Heart left ventricle (tissue), 16 donors: ENCODE results near the gene FAAH. TPM values are rescaled to one million over a fixed set of nuclear protein-coding genes. Genes with fewer than 3 reads are reported as not detected.

Source experiments
- ATAC-seq, 4 donors: fragments of 200-7000 bp; cut with Tn5 transposase; one replicate each; pipeline ENCODE4 v1.9.1; 2020 to 2022; ENCODE audit warnings: moderate library complexity in 4 of 4, mild to moderate bottlenecking in 3 of 4, moderate number of reproducible peaks in 1 of 4
- DNase-seq, 5 donors: peaks; one replicate each; pipeline ENCODE4 v3.0.0-alpha.2; 2020
- H3K27ac ChIP-seq, 12 donors: fragments of 200-600 bp; sonication (generic) in 4 of 12; one replicate each; pipeline versions ENCODE4 v1.5.0 to v1.8.0; 2016 to 2022; ENCODE audit warnings: mild to moderate bottlenecking in 2 of 12
- H3K27me3 ChIP-seq, 9 donors: fragments of 200-600 bp; sonication (generic) in 2 of 9; one replicate each; pipeline versions ENCODE4 v1.5.1 to v1.8.0; 2016 to 2022; ENCODE audit warnings: mild to moderate bottlenecking in 3 of 9
- H3K36me3 ChIP-seq, 9 donors: fragments of 200-600 bp; sonication (generic) in 2 of 9; one replicate each; pipeline versions ENCODE4 v1.5.0 to v1.8.0; 2018 to 2022; ENCODE audit warnings: mild to moderate bottlenecking in 2 of 9
- H3K4me1 ChIP-seq, 12 donors: fragments of 200-600 bp; sonication (generic) in 4 of 12; one replicate each; pipeline versions ENCODE4 v1.5.0 to v1.8.0; 2016 to 2022; ENCODE audit warnings: mild to moderate bottlenecking in 3 of 12
- H3K4me3 ChIP-seq, 12 donors: fragments of 200-600 bp; sonication (generic) in 4 of 12; one replicate each; pipeline versions ENCODE4 v1.5.0 to v1.8.0; 2017 to 2022; ENCODE audit warnings: mild to moderate bottlenecking in 9 of 12, moderate library complexity in 4 of 12
- H3K9me3 ChIP-seq, 12 donors: fragments of 200-600 bp; sonication (generic) in 4 of 12; one replicate each; pipeline versions ENCODE4 v1.5.0 to v1.8.0; 2016 to 2022; ENCODE audit warnings: mild to moderate bottlenecking in 1 of 12
- POLR2A ChIP-seq, 2 donors: fragments of 450-650 bp; IDR thresholded peaks; one replicate each; pipeline ENCODE4 v1.6.1; 2017; ENCODE audit warnings: antibody characterized with exemption in 2 of 2, mild to moderate bottlenecking in 2 of 2, moderate library complexity in 2 of 2
- WGBS, 4 donors: extraction: QIAGEN DNeasy Blood & Tissue Kit in 2 of 4; methylation state at CpG; one replicate each; pipeline versions ENCODE4 v1.1.5 to v1.1.7; 2013 to 2018; 5-methylcytosine and 5-hydroxymethylcytosine counted together
- intact Hi-C, 10 donors: fragments of 100-400 bp; cut with DNase I; formaldehyde crosslinking; loops; one replicate each; pipeline versions ENCODE4 v1.11.1 to v1.14.2; 2022
- polyA plus RNA-seq, 2 donors: library from polyadenylated mRNA; stranded (reverse); fragments of 200-250 nt; gene quantifications; one replicate each; pipeline ENCODE4 v1.2.3, GENCODE V29; 2013
- total RNA-seq, 9 donors: library from RNA; depleted of rRNA in 2 of 9; stranded (reverse); fragments of >200 nt in 2 of 9; fragmentation: NEBNext Ultra II Directional in 3 of 9; extraction: Animal tissue kit (Norgen Biotek cat#: 25700) in 3 of 9; gene quantifications; one replicate each; pipeline versions ENCODE4 v1.1.0 to v1.2.4, GENCODE V29; 2016 to 2023
- TF ChIP-seq, protein P1 (sequence below), 12 donors: fragments of 200-600 bp; sonication (generic) in 4 of 12; IDR thresholded peaks; one replicate each; pipeline versions ENCODE4 v1.5.0 to v1.8.0; 2018 to 2022; ENCODE audit warnings: antibody characterized with exemption in 12 of 12, mild to moderate bottlenecking in 5 of 12
- donor health status: ischemic (EF 13 %, LVEDD 7.1; RV severe dilation, severe dysfunction).
- donor health status: healthy with polysubstance abuse.
- donor health status: DM: no; HTN: yes; CAD: no.
- donor health status: DM: no; HTN: no; CAD: no.
- donor health status: ischemic (EF 25% LVEDD 6.9; RV normal size, moderate dysfunction).
- donor health status: ischemic (EF 25% LVEDD 5.7; RV mildly dilated, moderate dysfunction).
- donor health status: healthy.
- donor health status: DM: yes; HTN: yes; CAD: no.
- donor health status: ischemic (EF 35%, LVEDD 5.7; RV mildly dilated, moderate dysfunction).
- donor health status: nonischemic (EF 11% LVEDD 7.7; RV severe dilation, severe dysfunction).
- donor health status: DM: yes; HTN: yes; CAD: no.
- donor health status: PGD.
- donor health status: ischemic (EF 29% LVEDD 5.4; RV normal size, mild dysfunction).
- donor health status: nonischemic (EF 23%, LVEDD 6.1; RV moderate dilation, normal function).

Gene FAAH
- total and polyA plus RNA-seq, 11 donors = 1.9 to 8.0 (median 3.5) TPM

- no peak for TF ChIP-seq POLR2A (IDR thresholded peaks at IDR 0.05)
- TF ChIP-seq, protein P1, sequence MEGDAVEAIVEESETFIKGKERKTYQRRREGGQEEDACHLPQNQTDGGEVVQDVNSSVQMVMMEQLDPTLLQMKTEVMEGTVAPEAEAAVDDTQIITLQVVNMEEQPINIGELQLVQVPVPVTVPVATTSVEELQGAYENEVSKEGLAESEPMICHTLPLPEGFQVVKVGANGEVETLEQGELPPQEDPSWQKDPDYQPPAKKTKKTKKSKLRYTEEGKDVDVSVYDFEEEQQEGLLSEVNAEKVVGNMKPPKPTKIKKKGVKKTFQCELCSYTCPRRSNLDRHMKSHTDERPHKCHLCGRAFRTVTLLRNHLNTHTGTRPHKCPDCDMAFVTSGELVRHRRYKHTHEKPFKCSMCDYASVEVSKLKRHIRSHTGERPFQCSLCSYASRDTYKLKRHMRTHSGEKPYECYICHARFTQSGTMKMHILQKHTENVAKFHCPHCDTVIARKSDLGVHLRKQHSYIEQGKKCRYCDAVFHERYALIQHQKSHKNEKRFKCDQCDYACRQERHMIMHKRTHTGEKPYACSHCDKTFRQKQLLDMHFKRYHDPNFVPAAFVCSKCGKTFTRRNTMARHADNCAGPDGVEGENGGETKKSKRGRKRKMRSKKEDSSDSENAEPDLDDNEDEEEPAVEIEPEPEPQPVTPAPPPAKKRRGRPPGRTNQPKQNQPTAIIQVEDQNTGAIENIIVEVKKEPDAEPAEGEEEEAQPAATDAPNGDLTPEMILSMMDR (IDR thresholded peaks at IDR 0.05) = no peak
- intact Hi-C loops = no loop called here
- H3K9me3 ChIP-seq = no peaks in the 10 kb centered on the region
- H3K4me1 ChIP-seq = no peaks in the 10 kb centered on the region
- 64 to 79% (median 77%) methylated on average over 6 of the region's 6 CpGs for WGBS, 4 donors
- H3K36me3 ChIP-seq = no peaks in the 10 kb centered on the region
- peak in 1 of 5 donors; percentile 24 for DNase-seq
- H3K4me3 ChIP-seq = no peak overlapping the region
- H3K27me3 ChIP-seq = peaks cover 0 to 2% (median 0%) of the 10 kb centered on the region in 9 donors
- no peak for ATAC-seq
- H3K27ac ChIP-seq = no peak overlapping the region
Measured at GRCh38 chr1:46431695-46432094, 37.6 kb downstream of the FAAH start.

DNA sequence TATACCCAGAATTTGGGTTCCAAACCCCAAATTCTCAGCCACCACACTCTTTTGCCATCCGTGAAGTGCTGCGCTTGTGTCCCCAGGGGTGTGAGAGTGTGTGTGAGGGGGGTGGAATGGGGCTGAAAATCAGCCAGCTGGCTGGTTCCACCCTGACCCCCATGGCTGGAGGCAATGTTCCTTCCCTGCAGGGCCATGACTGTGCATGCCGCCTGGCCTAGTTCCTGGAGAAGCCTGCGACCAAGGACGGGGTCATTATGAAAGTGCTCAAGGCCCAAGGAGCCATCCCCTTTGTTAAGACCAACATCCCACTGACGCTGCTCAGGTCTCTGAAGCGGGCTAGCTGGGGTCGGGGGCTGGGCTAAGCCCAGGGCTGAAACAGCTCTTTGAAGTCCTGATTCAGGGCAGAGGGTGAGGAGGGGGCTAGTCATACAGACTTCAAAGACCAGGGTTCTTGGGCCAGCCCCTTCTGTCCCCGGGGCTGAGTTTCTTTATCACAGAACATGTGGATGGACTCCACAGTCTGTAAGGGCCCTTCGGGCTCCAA, 38.7 kb downstream of the FAAH start:
- TF ChIP-seq POLR2A (IDR thresholded peaks at IDR 0.05) = no peak
- TF ChIP-seq, protein P1 (IDR thresholded peaks at IDR 0.05) = no peak
- no peaks in the 10 kb centered on the region for H3K9me3 ChIP-seq
- H3K4me3 ChIP-seq = no peak overlapping the region
- H3K27ac ChIP-seq = no peak overlapping the region
- no peaks in the 10 kb centered on the region for H3K4me1 ChIP-seq
- ATAC-seq = no peak
- no peaks in the 10 kb centered on the region for H3K36me3 ChIP-seq
- peaks cover 0 to 13% (median 0%) of the 10 kb centered on the region in 9 donors for H3K27me3 ChIP-seq
- WGBS, 4 donors = 64 to 74% (median 66%) methylated on average over 9 to 10 of the region's 10 CpGs
- intact Hi-C loops = no loop called here
- DNase-seq = peak in 1 of 5 donors; percentile 39

- ATAC-seq = no peak
- H3K4me3 ChIP-seq = no peak overlapping the region
- intact Hi-C loops = no loop called here
- no peaks in the 10 kb centered on the region for H3K4me1 ChIP-seq
- WGBS, 4 donors = 83 to 96% (median 93%) methylated on average over 3 of the region's 3 CpGs
- H3K27me3 ChIP-seq = peaks cover 0 to 13% (median 0%) of the 10 kb centered on the region in 9 donors
- H3K36me3 ChIP-seq = no peaks in the 10 kb centered on the region
- peak in 1 of 5 donors; percentile 9 for DNase-seq
- H3K9me3 ChIP-seq = no peaks in the 10 kb centered on the region
- no peak overlapping the region for H3K27ac ChIP-seq
- TF ChIP-seq, protein P1 (IDR thresholded peaks at IDR 0.05) = no peak
- TF ChIP-seq POLR2A (IDR thresholded peaks at IDR 0.05) = no peak
Measured at GRCh38 chr1:46434358-46434757, 40.2 kb downstream of the FAAH start.

- DNase-seq (peak in 1 of 5 donors; percentile 5), ATAC-seq (no peak)
- Histone ChIP-seq H3K27me3 (peaks cover 0 to 13% (median 0%) of the 10 kb centered on the region in 9 donors), H3K9me3 (no peaks in the 10 kb centered on the region), H3K4me3 (no peak overlapping the region), H3K36me3 (no peaks in the 10 kb centered on the region), H3K27ac (no peak overlapping the region), H3K4me1 (no peaks in the 10 kb centered on the region)
- intact Hi-C loops = no loop called here
- TF ChIP-seq POLR2A (IDR thresholded peaks at IDR 0.05) = no peak
- TF ChIP-seq, protein P1 (IDR thresholded peaks at IDR 0.05) = no peak
- 94 to 100% (median 99%) methylated on average over 1 of the region's 1 CpG for WGBS, 4 donors
Measured at GRCh38 chr1:46436844-46437243, 42.7 kb downstream of the FAAH start.
